ENCODE measurements around the gene KISS1R. TPM values are rescaled to one million over a fixed set of nuclear protein-coding genes. Genes with fewer than 3 reads are reported as not detected.
"Not testable (repeated sequence)": the region's sequence is repeated elsewhere in the genome, so short reads cannot be mapped to it uniquely, and the experiment has no call there.

KISS1R gene
- total RNA-seq, 1 experiment from 2014 or later: 16.6 TPM

DNA sequence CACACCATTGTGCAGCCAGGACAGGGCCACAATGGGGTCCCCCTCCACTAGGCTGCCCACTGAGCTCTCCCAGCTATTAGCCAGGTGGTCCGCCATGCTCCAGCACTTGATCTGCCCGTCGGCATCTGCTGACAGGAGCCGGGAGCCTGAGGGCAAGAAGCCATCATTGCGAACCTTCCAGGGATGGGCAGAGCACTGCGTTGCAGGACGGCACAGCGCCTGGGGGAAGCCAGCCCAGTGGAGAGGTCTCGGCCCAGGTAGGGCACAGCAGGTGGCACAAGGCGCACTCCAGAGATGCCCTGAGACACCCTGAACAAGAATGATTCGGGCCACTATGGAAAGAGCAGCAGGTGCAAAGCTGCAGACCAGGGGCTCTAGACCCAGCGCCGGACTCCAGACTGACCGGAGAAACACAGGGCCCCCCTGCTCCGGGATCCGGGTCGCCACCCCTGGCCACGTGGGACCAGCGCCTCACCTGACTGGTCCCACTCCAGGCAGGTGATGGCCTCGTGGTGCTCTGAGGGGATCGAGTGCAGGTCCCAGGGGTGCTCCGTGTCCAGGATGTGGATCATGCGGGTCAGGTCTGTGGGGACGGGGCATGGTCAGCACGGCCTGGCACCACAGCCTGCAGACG is 27.4 kb upstream of the KISS1R start:
- CTCF ChIA-PET: interaction anchor here (0.6 kb wide), 1 partner anchor 90 kb away, joined by 14 read pairs; no protein-coding TSS in a partner anchor
- no peaks in the 10 kb centered on the region for H3K27me3 ChIP-seq (replicated peaks; ENCODE audit: control insufficient read depth, insufficient read depth, low read length)

DNA sequence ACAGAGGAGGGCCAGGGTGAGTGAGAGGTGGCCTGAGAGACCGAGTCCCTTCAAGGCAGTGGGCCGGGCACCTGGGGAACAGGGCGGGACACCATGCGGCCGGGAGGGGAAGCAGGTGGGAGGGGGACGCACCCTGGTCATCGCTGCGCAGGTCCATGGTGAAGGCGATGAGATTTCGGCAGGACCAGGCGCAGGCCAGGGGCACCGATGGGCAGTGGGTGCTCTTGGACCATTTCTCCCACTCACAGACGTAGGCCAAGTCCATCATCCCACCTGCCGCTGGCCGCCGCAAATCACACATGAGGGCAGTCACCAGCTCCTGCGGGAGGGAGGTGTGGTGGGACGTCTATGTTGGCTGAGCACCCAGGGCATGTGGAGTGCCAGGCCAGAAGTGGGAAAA is 26.3 kb upstream of the KISS1R start:
- no peaks in the 10 kb centered on the region for H3K4me1 Mint-ChIP-seq (ENCODE audit: low read depth, unreplicated experiment)
- H3K9me3 Mint-ChIP-seq (ENCODE audit: unreplicated experiment): no peaks in the 10 kb centered on the region
- intact Hi-C loops (cut with micrococcal nuclease; ENCODE audit: unreplicated experiment): no loop called here
- H3K36me3 Mint-ChIP-seq (ENCODE audit: insufficient read depth, unreplicated experiment): peaks cover 38% of the 10 kb centered on the region
- TF ChIP-seq, protein P1, sequence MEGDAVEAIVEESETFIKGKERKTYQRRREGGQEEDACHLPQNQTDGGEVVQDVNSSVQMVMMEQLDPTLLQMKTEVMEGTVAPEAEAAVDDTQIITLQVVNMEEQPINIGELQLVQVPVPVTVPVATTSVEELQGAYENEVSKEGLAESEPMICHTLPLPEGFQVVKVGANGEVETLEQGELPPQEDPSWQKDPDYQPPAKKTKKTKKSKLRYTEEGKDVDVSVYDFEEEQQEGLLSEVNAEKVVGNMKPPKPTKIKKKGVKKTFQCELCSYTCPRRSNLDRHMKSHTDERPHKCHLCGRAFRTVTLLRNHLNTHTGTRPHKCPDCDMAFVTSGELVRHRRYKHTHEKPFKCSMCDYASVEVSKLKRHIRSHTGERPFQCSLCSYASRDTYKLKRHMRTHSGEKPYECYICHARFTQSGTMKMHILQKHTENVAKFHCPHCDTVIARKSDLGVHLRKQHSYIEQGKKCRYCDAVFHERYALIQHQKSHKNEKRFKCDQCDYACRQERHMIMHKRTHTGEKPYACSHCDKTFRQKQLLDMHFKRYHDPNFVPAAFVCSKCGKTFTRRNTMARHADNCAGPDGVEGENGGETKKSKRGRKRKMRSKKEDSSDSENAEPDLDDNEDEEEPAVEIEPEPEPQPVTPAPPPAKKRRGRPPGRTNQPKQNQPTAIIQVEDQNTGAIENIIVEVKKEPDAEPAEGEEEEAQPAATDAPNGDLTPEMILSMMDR (IDR thresholded peaks at IDR 0.05; ENCODE audit: insufficient read depth in 1 of 2, low read depth in 1 of 2, low read length in 1 of 2, severe bottlenecking in 1 of 2, unreplicated experiment in 1 of 2): no peak
- no peaks in the 10 kb centered on the region for H3K9me3 ChIP-seq
- ChIA-PET POLR2A (no interaction called here), CTCF (no interaction called here)
- DNase-seq: no peak
- peak overlapping the region; percentile 66 for H3K27ac Mint-ChIP-seq (ENCODE audit: unreplicated experiment)
- H3K4me3 ChIP-seq (ENCODE audit: low read depth, low read length): no peak overlapping the region
- H3K36me3 ChIP-seq (ENCODE audit: control insufficient read depth, insufficient read depth, low read length): peaks cover 2% of the 10 kb centered on the region
- H3K4me1 ChIP-seq: no peaks in the 10 kb centered on the region
- peak overlapping the region; percentile 67 for H3K4me3 Mint-ChIP-seq (ENCODE audit: unreplicated experiment)
- no peaks in the 10 kb centered on the region for H3K27me3 Mint-ChIP-seq (ENCODE audit: insufficient read depth, unreplicated experiment)
- BruUV-seq (replicated peaks): no TSS peak
- no peaks in the 10 kb centered on the region for H3K27me3 ChIP-seq (replicated peaks; ENCODE audit: control insufficient read depth, insufficient read depth, low read length)

More for the DNA sequence above, 27.4 kb upstream of the KISS1R start:
- POLR2A ChIA-PET: no interaction called here
- peaks cover 38% of the 10 kb centered on the region for H3K36me3 Mint-ChIP-seq (ENCODE audit: insufficient read depth, unreplicated experiment)
- no peak for DNase-seq
- peaks cover 1% of the 10 kb centered on the region; the same call in 1 of the 2 replicates for H3K4me1 ChIP-seq
- intact Hi-C loops (cut with micrococcal nuclease; ENCODE audit: unreplicated experiment): no loop called here
- TF ChIP-seq, protein P1 (IDR thresholded peaks at IDR 0.05; ENCODE audit: insufficient read depth in 1 of 2, low read depth in 1 of 2, low read length in 1 of 2, severe bottlenecking in 1 of 2, unreplicated experiment in 1 of 2): no peak
- no peak overlapping the region for H3K4me3 Mint-ChIP-seq (ENCODE audit: unreplicated experiment)
- H3K36me3 ChIP-seq (ENCODE audit: control insufficient read depth, insufficient read depth, low read length): peaks cover 2% of the 10 kb centered on the region
- H3K27ac Mint-ChIP-seq (ENCODE audit: unreplicated experiment): no peak overlapping the region
- no TSS peak for BruUV-seq (replicated peaks)
- H3K4me1 Mint-ChIP-seq (ENCODE audit: low read depth, unreplicated experiment): no peaks in the 10 kb centered on the region
- no peaks in the 10 kb centered on the region for H3K9me3 Mint-ChIP-seq (ENCODE audit: unreplicated experiment)
- no peaks in the 10 kb centered on the region for H3K27me3 Mint-ChIP-seq (ENCODE audit: insufficient read depth, unreplicated experiment)
- H3K4me3 ChIP-seq (ENCODE audit: low read depth, low read length): no peak overlapping the region
- H3K9me3 ChIP-seq: no peaks in the 10 kb centered on the region

DNA sequence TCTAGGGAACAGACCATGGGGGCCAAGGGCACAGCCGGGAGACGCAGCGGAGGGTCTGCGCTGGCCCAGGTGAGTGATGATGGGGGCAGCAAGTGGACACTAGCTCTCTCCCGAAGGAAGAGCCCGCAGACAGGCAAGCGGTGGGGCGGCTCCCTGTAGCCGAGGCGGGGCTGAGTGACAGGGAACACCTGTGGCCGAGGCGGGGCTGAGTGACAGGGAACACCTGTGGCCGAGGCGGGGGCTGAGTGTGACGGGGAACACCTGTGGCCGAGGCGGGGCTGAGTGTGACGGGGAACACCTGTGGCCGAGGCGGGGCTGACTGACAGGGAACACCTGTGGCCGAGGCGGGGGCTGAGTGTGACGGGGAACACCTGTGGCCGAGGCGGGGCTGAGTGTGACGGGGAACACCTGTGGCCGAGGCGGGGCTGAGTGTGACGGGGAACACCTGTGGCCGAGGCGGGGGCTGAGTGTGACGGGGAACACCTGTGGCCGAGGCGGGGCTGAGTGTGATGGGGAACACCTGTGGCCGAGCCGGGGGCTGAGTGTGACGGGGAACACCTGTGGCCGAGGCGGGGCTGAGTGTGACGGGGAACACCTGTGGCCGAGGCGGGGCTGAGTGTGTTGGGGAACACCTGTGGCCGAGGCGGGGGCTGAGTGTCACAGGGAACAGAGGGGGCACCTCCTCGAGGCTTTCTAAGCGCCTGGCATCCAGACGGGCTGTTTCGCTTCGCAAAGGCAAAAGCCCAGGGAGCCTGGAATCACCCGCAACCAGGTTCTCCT is 25.5 kb upstream of the KISS1R start:
- CTCF ChIA-PET; H3K9me3 Mint-ChIP-seq (ENCODE audit: unreplicated experiment); H3K9me3 ChIP-seq; H3K4me1 Mint-ChIP-seq (ENCODE audit: low read depth, unreplicated experiment); H3K4me1 ChIP-seq; POLR2A ChIA-PET; H3K36me3 ChIP-seq (ENCODE audit: control insufficient read depth, insufficient read depth, low read length); DNase-seq; H3K27me3 Mint-ChIP-seq (ENCODE audit: insufficient read depth, unreplicated experiment); H3K27me3 ChIP-seq (replicated peaks; ENCODE audit: control insufficient read depth, insufficient read depth, low read length); intact Hi-C loops (cut with micrococcal nuclease; ENCODE audit: unreplicated experiment); BruUV-seq (replicated peaks): not testable (repeated sequence)
- Mint-ChIP-seq H3K27ac (ENCODE audit: unreplicated experiment) (peak overlapping the region; percentile 99), H3K4me3 (ENCODE audit: unreplicated experiment) (peak overlapping the region; percentile 85), H3K36me3 (ENCODE audit: insufficient read depth, unreplicated experiment) (peaks cover 38% of the 10 kb centered on the region)
- H3K4me3 ChIP-seq (ENCODE audit: low read depth, low read length): peak overlapping the region; percentile 84
